Mucosa of gallbladder (tissue), 1 donor: ENCODE data around the gene CACNA1C. TPM values are rescaled to one million over a fixed set of nuclear protein-coding genes. Genes with fewer than 3 reads are reported as not detected.

Source experiments
- DNase-seq: peaks from one replicate; pipeline ENCODE4 v3.0.0-alpha.2; 2020; ENCODE audit warnings: low spot score
- total RNA-seq: library from RNA; stranded (reverse); gene quantifications from one replicate; pipeline ENCODE4 v1.2.1, GENCODE V29; 2021
- donor health status: DM: no; HTN: no; CAD: no.

The CACNA1C gene
- total RNA-seq, 1 donor from 2014 or later: 19.3 TPM

DNA sequence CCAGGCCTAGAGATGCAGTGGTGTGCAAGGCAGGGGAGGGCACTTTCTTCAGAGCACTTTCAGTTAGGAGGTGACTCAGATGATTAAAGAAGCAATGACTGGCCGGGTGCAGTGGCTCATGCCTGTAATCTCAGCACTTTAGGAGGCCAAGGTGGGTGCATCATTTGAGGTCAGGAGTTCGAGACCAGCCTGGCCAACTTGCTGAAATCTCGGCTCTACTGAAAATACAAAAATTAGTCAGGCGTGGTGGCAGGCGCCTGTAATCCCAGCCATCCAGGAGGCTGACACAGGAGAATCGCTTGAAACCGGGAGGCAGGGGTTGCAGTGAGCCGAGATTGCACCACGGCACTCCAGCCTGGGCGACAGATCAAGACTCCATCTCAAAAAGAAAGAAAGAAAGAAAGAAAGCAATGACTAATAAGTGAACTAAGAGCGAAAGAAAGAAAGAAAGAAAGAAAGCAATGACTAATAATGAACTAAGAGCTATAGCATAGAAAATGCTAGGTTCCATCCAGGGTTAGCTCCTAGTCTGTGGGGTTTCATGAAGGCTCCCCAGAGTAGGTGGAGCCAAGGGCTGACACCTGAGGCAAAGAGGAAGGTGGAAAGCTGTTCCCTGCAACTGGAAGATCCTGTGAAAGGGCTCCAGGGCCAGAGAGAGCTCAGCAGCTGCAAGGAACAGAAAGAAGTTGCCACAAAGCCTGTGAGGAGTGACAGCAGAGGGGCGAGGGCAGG lies 334.5 kb downstream of the CACNA1C start:
- DNase-seq: no peak

DNA sequence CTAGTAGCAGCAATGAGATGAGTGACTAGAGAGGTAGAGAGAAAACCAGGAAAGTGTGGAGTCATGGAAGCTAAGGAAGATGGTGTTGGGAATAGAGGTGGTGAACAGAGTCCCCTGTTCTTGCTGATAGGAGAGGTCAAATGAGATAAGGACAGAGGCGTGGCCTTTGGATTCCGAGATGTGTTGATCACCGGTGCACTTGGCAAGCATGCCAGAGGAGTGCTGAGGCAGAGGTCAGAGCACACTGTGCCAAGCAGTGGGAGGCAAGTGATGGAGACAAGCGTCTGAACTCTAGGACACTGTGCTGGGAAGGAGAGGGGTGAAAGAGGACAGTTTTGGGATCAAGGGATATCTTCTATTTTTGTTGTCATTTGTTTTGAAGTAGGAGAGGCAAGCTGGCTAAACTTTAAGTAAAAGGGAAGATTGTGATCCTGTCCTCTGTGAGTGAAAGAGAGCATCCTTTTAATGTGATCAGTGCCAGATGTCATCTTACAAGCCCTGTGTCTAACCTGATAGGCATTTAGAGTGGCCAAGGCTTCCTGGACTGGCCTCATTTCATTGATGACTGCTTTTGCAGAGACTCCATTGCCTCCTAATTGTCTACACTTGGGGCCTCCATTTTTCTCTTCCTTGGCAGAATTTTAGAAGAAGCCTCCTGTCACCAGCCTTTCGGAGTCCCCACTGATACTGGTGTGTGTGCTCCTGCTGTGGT lies 336.4 kb downstream of the CACNA1C start:
- peak; percentile 37 for DNase-seq

DNA sequence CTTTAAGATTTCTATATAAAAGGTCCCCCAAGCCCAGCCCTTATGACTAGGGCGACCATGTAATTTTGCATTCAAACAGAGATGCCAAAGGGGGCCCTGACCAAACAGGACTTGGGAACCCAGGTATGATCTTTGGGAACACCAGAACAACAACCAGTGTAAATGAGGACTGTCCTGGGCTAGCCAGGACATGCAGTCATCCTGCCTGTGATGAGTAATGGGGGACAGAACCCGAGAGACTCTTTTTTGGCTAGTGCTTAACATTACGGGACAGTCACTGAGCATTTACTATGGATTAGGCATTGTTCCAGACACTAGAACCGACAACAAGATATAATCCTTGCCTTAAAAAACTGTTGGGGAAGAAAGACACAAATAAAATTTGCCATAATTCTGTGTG lies 337.3 kb downstream of the CACNA1C start:
- DNase-seq: no peak

DNA sequence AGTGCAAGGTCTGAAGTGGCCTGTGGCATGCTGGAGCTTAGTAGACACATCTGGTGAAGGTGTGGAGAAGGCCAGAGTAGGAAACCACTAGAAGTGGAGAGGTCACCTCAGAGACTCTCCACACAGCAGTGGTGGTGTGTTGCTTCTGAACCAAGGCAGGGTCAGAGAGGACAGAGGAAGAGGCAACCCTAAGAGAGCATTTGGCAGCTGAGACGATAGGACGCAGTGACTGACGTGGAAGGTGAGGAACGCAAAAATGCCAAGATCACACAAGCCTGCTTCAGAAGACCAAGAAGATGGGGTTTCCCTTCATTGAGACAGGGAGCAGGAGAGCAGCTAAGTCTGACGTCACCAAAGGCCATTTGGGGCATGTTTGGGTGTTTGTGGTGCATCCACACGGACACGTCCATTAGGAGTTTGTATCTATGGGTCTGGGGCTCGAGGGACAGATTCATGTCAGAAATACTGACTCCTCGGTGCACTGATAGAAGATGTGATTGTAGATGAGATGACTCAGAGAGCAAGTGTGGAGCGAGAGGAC lies 338.1 kb downstream of the CACNA1C start:
- no peak for DNase-seq

DNA sequence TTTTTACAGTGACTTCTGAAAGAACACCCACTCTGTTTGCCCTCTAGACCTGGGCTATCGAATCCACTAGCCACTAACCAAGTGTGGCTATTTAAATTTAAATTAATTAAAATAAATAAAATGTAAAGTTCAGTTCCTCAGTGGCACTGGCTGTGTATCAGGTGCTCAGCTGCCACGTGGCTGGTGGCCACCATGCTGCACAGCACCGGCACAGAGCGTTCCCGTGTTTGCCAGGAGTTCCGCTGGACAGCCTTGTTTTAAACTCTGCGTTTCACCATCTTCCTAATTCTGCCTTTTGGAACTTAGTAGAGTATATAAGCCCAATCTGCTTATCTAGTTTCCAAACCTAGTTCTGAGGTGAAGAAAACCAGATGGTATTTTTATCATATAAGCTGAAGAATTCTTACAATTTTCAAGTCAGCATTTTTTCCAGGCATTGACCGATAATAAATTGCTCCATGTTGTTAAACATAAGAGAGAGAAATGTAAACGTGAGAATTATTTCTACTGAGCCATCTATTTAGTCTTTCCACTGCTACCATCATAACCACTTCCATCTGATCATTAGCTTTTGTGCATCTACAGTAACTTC lies 339.0 kb downstream of the CACNA1C start:
- DNase-seq: no peak

DNA sequence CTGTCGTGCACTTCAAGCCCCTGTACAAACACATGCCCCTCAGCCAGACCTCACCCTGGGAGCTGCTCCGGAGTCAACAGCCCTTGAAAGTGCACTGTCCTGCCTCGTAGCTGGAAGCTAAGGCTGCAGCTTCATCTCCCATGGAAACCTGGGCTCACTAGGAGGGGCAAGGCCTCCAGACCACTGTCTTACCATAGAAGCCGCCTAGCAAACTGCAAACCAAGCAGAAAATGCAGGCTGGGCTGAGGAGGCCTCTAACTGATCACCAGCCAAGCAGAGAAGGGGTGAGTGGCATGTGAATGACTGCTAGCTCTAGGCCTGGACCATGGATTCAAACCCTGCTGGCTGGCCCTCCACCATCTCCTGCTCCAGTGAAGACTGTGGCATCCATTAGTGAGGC lies 340.2 kb downstream of the CACNA1C start:
- DNase-seq: no peak

DNA sequence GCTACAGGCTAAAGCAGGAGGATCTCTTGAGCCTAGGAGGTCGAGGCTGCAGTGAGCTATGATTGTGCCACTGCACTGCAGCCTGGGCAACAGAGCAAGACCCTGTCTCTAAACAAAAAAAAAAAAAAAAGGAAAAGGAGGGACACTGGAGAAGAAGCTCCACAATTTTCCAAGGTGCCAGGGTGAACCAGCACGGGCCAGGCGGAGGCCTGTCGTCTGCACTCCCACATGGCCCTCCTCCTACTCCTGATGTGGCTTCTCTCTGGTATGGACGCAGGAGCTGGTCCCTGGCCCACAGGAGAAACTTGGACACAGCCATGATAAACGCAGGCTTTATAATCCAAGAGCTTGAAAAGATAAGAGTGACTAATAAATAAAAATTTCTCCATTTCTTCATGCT lies 341.2 kb downstream of the CACNA1C start:
- DNase-seq: no peak

DNA sequence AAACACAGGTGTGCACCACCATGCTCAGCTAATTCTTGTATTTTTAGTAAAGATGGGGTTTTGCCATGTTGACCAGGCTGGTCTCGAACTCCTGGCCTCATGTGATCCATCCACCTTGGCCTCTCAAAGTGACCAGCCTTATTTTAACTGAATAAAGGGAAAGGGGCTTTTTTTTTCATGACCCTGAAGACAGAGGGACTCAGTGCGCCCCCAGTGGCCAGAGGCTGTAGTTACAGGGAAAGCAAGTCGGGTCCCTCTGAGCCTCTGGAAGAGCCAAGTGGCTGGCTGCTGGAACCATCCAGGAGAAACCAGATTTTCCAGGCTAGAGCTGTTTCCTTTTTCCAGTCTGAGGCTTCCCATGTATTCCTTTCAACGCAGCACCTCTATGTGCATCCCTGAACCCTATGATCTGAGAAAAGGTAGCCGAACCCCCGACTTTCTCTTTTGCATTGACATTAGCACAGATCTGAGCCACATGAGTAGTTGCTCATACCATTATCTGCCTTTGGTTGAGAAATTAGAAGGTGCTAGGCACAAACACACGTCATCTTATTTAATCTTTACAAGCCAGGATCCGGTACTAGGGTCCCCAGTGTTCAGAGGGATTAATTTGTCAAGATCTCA lies 342.7 kb downstream of the CACNA1C start:
- peak; percentile 20 for DNase-seq

DNA sequence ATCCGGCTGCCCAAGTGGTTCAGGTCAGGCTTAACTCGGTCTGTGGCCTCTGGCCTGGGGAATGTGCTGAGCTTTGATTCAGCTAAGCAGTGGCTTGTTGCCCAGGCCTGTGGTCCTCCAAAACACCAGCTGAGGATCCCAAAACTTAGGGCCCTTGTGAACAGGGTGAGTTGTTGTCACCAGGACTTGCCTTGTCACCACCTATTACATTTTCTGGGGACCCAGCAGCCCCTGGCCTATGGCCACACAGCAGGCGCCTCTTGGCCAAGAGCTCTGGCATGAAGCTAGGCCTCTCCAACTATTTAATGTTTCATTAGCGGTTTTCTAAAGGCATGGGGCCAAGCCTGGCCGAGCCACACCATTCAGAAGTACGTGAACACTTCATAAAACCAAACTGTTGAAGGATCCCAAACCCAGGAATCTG lies 343.7 kb downstream of the CACNA1C start:
- DNase-seq: peak; percentile 38

DNA sequence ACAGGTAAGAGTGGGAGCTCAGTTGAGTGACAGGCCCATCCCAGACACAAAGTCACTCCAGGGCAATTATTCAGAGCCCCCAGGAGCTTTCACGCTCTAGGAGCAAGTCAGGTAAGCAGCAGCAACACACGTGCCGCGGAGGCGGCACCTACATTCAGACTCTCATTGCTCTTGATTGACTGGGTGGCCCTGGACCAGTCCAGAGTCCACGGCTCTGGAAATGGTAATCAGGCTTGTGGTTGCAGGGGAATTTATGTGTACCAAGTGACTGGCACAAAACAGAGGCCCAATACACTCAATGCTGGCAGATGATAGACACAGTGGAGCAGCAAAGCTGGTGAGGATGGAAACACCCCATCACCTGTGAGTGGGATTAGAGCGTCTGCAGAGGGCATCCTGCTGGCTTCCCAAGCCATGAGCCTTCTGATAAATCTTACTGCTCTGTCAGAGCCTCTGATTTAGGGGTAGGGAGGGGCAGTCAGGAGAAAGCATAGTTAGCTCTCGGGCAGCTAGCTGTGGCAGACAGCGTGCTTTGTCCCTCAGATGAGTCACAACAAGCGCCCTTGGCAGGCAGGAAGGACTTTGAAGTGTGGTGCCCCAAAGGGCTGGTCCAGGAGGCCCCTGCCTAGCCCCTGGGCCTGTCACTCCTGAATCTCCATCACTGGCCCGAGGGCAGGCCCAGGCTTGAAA lies 344.7 kb downstream of the CACNA1C start:
- peak; percentile 17 for DNase-seq

DNA sequence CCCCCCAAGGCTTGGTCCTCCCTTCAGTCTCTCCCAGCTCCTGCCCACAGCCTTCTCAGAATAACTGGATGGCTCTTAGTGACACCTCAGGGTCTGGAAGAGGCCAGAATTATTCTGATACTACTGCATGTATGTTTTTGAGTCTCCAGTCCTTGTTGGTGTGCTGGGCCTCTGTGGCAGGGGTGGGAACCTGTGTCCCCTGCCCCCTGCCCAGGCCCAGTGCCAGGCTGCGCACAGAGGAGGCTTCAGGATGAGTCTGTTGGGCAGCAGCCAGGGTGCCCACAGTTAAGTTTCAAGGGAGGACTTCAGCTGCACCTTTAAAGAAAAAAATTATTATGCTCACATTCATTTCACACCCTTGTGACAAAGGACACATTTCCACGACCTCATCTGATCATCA lies 348.3 kb downstream of the CACNA1C start:
- DNase-seq: no peak

DNA sequence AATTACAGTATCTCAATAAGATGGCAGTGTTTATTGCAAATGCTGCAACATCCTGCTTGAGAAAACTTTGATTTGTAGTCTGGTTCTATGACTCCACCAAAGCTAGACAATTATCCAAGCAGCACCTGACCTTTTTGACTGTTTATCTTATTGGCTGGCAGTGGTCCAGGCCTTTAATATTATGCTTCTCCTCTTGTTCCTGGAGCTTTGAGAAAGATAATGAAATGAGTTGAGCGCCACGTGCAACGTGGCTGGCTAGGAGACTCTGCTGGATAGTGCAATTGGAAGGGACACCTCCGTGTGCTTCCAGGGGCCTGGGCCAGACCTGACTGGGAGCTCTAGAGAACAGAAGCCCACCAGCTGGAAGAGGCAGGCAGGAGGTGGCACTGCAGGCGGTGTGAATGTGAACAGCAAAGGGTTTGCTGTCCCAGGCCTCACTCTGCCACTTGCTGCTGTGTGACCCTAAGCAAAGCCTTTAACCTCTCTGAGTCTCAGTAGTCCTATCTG lies 349.3 kb downstream of the CACNA1C start:
- DNase-seq: no peak

DNA sequence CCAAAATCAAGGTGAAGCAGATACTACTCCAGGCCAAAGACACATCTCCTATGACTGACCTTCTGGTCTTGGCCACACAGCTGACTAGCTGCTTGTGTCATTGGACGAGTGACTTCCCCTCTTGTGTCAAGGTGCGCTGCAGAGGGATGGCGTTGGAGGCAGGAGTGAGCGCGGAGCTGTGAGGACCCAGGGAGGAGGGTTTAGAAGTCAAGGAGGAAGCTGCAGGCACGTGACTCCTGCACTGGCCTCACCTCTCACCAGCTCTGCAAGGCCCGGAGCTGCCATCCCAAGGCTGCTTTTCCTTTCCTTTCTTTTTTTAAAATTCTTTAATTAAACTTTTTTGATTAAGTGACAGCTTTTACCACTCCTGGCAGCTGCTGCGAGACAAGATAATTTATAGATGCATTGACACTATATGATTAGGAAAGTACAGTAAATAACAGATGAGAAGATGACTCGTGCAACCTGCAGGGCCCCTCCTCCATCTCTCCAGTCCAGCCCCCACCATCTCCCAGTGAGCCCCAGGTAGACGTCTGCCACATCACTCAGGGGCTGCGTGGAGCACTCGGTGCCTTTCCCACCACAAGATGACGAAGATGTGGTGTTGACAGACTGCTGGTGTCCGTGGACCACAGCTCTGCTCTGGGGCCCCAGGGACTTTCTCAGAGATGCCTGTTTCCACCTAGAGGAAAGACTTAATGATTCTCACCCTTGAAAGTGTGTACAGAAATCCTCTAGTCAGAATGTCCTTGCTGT lies 350.6 kb downstream of the CACNA1C start:
- DNase-seq: no peak

DNA sequence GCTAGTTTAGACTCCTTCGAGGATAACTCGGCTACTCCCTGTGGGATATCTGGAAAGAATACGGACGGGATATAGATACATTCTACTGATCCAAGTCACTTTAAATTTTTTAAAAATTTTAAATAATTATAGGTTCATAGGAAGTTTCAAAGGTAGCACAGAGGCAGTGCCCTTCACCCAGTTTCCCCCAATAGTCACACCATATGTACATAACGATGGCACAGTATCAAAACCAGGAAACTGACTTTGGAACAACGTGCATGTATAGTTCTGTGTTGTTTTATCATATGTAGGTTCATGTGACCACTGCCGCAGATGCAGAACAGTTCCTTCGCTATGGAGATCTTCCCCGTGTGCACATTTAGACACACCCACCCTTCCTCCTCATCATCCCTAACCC lies 352.3 kb downstream of the CACNA1C start:
- DNase-seq: no peak

DNA sequence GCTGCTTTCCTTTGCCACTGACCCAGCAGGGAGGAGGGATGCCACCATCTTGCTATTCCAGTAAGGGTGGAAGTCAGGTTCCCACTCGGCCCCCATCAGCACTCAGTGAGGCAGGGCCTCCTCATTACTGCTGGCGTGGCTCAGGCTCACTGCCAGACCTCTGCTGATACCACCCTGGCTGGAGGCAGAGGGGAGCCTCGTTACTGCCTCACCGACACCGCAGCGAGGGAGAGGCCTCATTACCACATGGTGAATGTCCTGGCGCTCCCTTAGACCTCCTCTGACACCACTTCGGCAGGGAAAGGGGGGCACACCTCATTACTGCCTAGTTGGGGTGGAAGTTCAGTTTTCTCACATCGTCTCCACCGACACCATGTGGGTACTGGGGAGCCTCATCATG lies 354.1 kb downstream of the CACNA1C start:
- no peak for DNase-seq

DNA sequence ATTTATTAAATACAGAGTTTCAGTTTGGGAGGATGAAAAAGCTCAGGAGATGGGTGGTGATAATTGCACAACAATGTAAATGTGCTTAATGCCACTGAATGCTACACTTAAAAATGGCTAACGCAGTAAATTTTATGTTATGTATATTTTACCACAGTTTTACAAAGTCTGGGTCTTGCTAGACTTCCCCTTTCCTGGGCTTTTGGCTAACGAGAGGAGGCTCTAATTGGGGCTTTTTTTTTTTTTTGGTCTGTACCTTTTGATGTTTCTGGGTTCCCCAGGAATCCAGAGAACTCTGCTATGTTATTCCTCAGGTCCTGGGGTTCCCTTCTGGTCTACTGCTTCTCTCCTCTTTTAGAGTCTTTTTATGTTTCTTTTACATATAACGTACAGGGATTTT lies 355.5 kb downstream of the CACNA1C start:
- no peak for DNase-seq

DNA sequence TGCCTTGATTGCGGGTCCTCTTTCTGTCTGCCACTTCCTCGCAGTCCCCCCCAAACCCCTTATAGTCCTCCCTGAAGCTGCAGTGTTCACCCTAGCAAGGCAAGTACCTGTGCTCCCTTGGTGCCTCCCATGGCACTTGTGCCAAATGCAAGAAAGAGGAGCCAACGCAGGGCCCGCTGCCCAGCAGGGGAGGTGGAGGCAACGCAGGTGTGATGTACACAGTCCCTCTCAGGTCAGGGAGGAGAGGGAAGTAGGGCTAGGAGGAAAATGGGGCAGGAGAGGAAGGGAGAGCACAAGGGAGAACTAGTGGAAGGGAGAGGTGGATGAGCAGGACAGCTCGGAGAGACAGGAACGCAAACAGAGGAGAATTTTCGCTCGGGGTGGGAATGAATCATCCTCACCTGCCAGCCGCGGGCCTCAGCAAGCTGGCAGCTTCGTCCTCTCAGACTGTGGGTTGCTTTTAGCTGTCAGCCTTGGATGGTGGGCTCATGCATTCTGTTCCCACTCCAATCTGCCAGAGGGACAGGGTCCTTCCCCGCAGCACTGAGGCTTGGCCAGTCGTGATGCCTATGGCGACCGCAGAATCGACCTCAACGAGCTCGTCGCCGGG lies 357.0 kb downstream of the CACNA1C start:
- no peak for DNase-seq

DNA sequence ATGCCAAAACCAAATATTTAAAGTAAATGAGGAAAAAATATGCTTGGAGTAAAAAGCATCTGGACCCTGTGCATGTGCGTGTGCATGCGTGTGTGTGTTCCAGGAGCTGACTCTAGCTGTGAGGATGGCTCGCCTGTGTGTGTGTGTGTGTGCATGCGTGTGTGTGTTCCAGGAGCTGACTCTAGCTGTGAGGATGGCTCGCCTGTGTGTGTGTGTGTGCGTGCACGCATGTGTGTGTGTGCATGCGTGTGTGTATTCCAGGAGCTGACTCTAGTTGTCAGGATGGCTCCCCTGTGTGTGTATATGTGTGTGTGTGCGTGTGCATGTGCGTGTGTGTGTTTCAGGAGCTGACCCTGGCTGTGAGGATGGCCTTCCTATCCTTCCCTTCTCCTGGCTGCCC lies 357.7 kb downstream of the CACNA1C start:
- DNase-seq: no peak

DNA sequence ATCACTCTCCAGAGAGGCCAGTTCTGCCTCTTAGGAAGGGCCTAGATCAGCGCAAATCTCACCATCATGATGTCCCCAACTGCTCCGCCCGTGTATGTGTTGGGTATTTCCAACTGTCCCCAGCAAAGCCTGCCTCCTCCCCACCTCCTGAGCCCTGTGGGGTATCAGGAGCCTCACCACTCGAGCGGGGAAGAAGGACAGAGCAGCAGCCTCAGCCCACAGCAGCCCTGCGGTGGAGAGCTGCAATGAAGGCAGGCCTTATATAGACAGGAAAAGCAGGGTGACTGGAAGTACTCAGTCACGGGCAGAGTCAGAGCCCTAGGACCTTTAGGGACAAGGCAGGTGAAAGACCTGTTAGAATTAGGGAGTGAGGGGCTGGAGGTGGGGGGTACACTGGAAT lies 358.2 kb downstream of the CACNA1C start:
- no peak for DNase-seq

DNA sequence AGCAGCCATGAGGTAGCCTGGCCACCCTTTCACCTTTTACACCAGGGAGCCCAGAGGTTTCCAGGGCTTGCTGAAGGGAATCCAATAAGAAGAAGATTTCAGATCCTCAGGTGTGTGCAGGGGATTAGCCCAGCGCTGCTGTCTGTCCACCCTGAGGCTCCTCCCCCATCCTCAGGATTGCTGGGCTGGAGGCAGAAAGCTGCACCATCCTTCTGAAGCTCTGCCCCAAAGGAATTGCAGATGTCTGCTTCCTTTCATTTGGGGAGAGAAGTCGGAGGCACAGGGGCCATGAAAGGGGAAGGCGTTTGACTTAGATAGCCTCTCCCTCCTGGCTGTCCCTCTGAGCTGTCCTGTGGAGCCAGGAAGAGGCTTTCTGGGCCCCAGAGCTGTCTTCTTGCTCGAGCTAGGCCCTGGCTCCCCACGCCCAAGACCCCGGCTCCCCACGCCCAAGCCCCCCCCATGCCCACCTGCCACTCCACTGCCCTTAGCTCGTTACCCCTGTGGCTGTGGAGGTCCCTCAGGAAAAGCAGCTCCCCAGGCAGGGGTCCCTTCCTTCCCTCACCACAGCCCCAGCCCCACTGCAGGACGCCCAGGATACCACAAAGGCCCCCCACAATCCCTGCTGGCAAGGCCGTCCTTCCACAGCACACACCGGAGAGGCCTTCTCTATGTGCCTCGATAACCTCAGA lies 359.0 kb downstream of the CACNA1C start:
- DNase-seq: no peak
